ENCODE results near the gene LTB. TPM values are rescaled to one million over a fixed set of nuclear protein-coding genes. Genes with fewer than 3 reads are reported as not detected.

The LTB gene
- total and polyA plus RNA-seq, 9 of the 15 experiments (the other 6 are each of a cell fraction or from before 2014, with no cell fraction given), result 0.07 to 0.51 TPM; not detected in 7

- TF ChIP-seq HES1 (IDR thresholded peaks at IDR 0.05; ENCODE audit: low read depth) (no peak; the same call in 1 of the 2 replicates), THAP12 (CRISPR knock-in tag; IDR thresholded peaks at IDR 0.05) (0 out of 2 replicates have a peak, but pooled peaks have one; percentile 37), JUN (IDR thresholded peaks at IDR 0.05; ENCODE audit: borderline replicate concordance, low read depth, low read length) (peak; percentile 9; the same call in 1 of the 2 replicates), JUN (CRISPR knock-in tag; IDR thresholded peaks at IDR 0.05; ENCODE audit: borderline replicate concordance) (peak; percentile 44; the same call in 1 of the 2 replicates), SRSF3 (IDR thresholded peaks at IDR 0.05; ENCODE audit: insufficient read depth, low read length) (no peak), ZHX1 (conservative IDR thresholded peaks at IDR 0.05; ENCODE audit: low read length) (peak; percentile 78; the same call in 1 of the 2 replicates), ZNF75A (CRISPR knock-in tag; IDR thresholded peaks at IDR 0.05) (peak; percentile 45; the same call in 1 of the 2 replicates), TARDBP (IDR thresholded peaks at IDR 0.05) (peak; percentile 97), CEBPB (tag; IDR thresholded peaks at IDR 0.05) (no peak), HNRNPL (IDR thresholded peaks at IDR 0.05; ENCODE audit: low read depth, low read length) (no peak), RBM15 (IDR thresholded peaks at IDR 0.05; ENCODE audit: insufficient read depth, low read length) (no peak), TRIM28 (IDR thresholded peaks at IDR 0.05) (peak; percentile 62), TCF3 (CRISPR knock-in tag; IDR thresholded peaks at IDR 0.05) (peak; percentile 46), POLR3G (IDR thresholded peaks at IDR 0.05; ENCODE audit: extremely low read depth, insufficient read length, insufficient replicate concordance) (no peak), ETV6 (IDR thresholded peaks at IDR 0.05; ENCODE audit: borderline replicate concordance in 1 of 2, low read depth in 2 of 2, low read length in 1 of 2) (peak in 1 of 2 experiments; percentile 44; a peak in 1 of 4 replicates), ETV6 (CRISPR knock-in tag; IDR thresholded peaks at IDR 0.05; ENCODE audit: borderline replicate concordance) (no peak), TAL1 (IDR thresholded peaks at IDR 0.05) (peak; percentile 54), RUNX1 (IDR thresholded peaks at IDR 0.05; ENCODE audit: low read depth) (0 out of 2 replicates have a peak, but pooled peaks have one; percentile 22), BRF1 (IDR thresholded peaks at IDR 0.05; ENCODE audit: borderline replicate concordance, extremely low read depth, insufficient read length) (no peak), ZBED1 (IDR thresholded peaks at IDR 0.05) (0 out of 2 replicates have a peak, but pooled peaks have one; percentile 30), GABPA (tag; conservative IDR thresholded peaks at IDR 0.05; ENCODE audit: low read depth) (peak; percentile 97), PPARD (CRISPR knock-in tag; IDR thresholded peaks at IDR 0.05) (no peak), SIX5 (IDR thresholded peaks at IDR 0.05; ENCODE audit: borderline replicate concordance in 1 of 2, insufficient read depth in 1 of 2, low read depth in 1 of 2, low read length in 2 of 2) (no peak)
Measured at GRCh38 chr6:31541658-31542521, 40.3 kb downstream of the LTB start, which contains the start of gene DDX39B (continued).

All from K562 (cell line).